ENCODE measurements around the gene MTHFD1L. TPM values are rescaled to one million over a fixed set of nuclear protein-coding genes. Genes with fewer than 3 reads are reported as not detected.

MTHFD1L gene
- polyA plus RNA-seq, 2 of the 4 experiments (the other 2 are of a cell fraction) = 27.2 to 63.2 TPM

DNA sequence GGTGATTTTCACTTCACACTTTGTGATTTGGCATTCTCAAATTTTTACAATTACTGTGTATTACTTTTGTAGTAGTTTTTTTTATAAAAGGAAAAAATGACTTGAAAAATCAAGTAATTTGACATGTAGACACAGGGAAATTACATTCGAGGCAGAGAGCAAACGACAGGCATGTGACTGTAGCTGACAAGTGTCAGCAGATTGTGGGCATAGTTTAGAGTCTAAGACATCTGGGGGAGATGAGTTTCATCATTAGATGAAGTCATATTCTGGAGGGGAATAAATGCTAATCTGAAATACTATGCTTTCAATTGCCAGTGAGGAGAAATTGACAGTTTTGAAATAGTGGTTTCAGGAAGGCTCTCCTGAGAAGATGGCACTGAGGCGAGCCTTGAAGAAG, 126.0 kb downstream of the MTHFD1L start:
- CTCF ChIA-PET = no interaction called here
- WGBS (ENCODE audit: missing lambda C conversion rate) = 67% methylated on average over 3 of the region's 3 CpGs
- peaks cover 22% of the 10 kb centered on the region for H3K4me1 ChIP-seq

DNA sequence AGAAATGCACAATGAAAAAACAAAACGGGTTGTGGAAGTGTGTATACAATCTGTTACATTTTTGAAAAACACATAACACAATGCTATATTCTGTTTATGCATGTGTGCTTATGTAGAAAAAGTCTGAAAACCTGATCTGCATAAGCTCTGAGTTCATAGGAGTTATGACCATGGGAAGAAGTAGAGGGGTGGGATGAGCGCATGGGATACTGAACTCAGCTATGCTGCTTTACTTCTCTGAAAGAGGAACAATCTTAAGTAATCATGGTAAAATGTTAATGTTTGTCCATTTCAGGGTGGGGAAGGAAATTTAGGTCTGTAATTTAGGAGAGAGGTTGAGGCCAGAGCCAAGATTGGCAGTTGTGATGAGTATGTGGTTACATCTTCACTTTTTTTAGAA, 126.8 kb downstream of the MTHFD1L start:
- Histone ChIP-seq H3K4me3 (no peak overlapping the region), H3K4me2 (no peak overlapping the region), H3K4me1 (peaks cover 15% of the 10 kb centered on the region), H3K9me3 (no peaks in the 10 kb centered on the region), H3K27ac (no peak overlapping the region)
- FAIRE-seq = no peak
- 93% methylated on average over 2 of the region's 2 CpGs for WGBS (ENCODE audit: missing lambda C conversion rate)
- no peak for ATAC-seq
- ChIA-PET POLR2A (interaction anchor here (0.6 kb wide), 1 partner anchor 262 kb away, joined by 3 read pairs; no protein-coding TSS in a partner anchor), CTCF (no interaction called here)
- TF ChIP-seq CBX8 (IDR thresholded peaks at IDR 0.05) (no peak), ZFP36 (IDR thresholded peaks at IDR 0.05; ENCODE audit: borderline replicate concordance, partially characterized antibody) (no peak), BHLHE40 (IDR thresholded peaks at IDR 0.05; ENCODE audit: low read depth, low read length) (no peak), JUNB (IDR thresholded peaks at IDR 0.05) (no peak), NPAS2 (CRISPR knock-in tag; IDR thresholded peaks at IDR 0.05; ENCODE audit: borderline replicate concordance) (no peak), GATA3 (IDR thresholded peaks at IDR 0.05; ENCODE audit: borderline replicate concordance) (no peak), CHD2 (IDR thresholded peaks at IDR 0.05; ENCODE audit: low read length, partially characterized antibody) (no peak), KDM1A (IDR thresholded peaks at IDR 0.05; ENCODE audit: low read depth) (no peak), TP53 (CRISPR knock-in tag; IDR thresholded peaks at IDR 0.05) (no peak), FOSB (CRISPR knock-in tag; IDR thresholded peaks at IDR 0.05) (no peak), SREBF2 (IDR thresholded peaks at IDR 0.05) (no peak)
- TF ChIP-seq, protein P1, sequence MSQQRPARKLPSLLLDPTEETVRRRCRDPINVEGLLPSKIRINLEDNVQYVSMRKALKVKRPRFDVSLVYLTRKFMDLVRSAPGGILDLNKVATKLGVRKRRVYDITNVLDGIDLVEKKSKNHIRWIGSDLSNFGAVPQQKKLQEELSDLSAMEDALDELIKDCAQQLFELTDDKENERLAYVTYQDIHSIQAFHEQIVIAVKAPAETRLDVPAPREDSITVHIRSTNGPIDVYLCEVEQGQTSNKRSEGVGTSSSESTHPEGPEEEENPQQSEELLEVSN (IDR thresholded peaks at IDR 0.05; ENCODE audit: borderline replicate concordance, low read depth) = no peak
- TF ChIP-seq, protein P2, sequence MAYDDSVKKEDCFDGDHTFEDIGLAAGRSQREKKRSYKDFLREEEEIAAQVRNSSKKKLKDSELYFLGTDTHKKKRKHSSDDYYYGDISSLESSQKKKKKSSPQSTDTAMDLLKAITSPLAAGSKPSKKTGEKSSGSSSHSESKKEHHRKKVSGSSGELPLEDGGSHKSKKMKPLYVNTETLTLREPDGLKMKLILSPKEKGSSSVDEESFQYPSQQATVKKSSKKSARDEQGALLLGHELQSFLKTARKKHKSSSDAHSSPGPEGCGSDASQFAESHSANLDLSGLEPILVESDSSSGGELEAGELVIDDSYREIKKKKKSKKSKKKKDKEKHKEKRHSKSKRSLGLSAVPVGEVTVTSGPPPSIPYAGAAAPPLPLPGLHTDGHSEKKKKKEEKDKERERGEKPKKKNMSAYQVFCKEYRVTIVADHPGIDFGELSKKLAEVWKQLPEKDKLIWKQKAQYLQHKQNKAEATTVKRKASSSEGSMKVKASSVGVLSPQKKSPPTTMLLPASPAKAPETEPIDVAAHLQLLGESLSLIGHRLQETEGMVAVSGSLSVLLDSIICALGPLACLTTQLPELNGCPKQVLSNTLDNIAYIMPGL (CRISPR knock-in tag; IDR thresholded peaks at IDR 0.05; ENCODE audit: borderline replicate concordance) = no peak
- TF ChIP-seq, protein P3, sequence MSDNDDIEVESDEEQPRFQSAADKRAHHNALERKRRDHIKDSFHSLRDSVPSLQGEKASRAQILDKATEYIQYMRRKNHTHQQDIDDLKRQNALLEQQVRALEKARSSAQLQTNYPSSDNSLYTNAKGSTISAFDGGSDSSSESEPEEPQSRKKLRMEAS (IDR thresholded peaks at IDR 0.05) = no peak
- DNase-seq (ENCODE audit: low read depth in 1 of 2, low spot score in 1 of 2) = no peak

More for the DNA sequence above, 126.0 kb downstream of the MTHFD1L start:
- DNase-seq (ENCODE audit: low read depth in 1 of 2, low spot score in 1 of 2) = no peak
- no peak for TF ChIP-seq KDM1A (IDR thresholded peaks at IDR 0.05; ENCODE audit: low read depth)
- no peak for TF ChIP-seq SREBF2 (IDR thresholded peaks at IDR 0.05)
- no peak for TF ChIP-seq HOXB13 (CRISPR knock-in tag; IDR thresholded peaks at IDR 0.05; ENCODE audit: low read depth)
- no peak for TF ChIP-seq ZC3H11A (IDR thresholded peaks at IDR 0.05)
- no peak for TF ChIP-seq CHD4 (IDR thresholded peaks at IDR 0.05; ENCODE audit: borderline replicate concordance)
- no peak for TF ChIP-seq KDM5A (IDR thresholded peaks at IDR 0.05)
- TF ChIP-seq RARB (CRISPR knock-in tag; IDR thresholded peaks at IDR 0.05) = no peak
- TF ChIP-seq ZFP36 (IDR thresholded peaks at IDR 0.05; ENCODE audit: borderline replicate concordance, partially characterized antibody) = no peak
- no peak for TF ChIP-seq POLR2AphosphoS2 (conservative IDR thresholded peaks at IDR 0.05; ENCODE audit: low read length)
- TF ChIP-seq HES2 (IDR thresholded peaks at IDR 0.05) = no peak
- TF ChIP-seq CBX2 (IDR thresholded peaks at IDR 0.05; ENCODE audit: borderline replicate concordance, low read depth) = no peak
- TF ChIP-seq FOSL2 (IDR thresholded peaks at IDR 0.05) = no peak
- no peak for TF ChIP-seq FOSL2 (CRISPR knock-in tag; IDR thresholded peaks at IDR 0.05)
- no peak for TF ChIP-seq RAD21 (conservative IDR thresholded peaks at IDR 0.05 in 1 of 2, IDR thresholded peaks at IDR 0.05 in 1 of 2)
- no peak for TF ChIP-seq TFCP2L1 (CRISPR knock-in tag; IDR thresholded peaks at IDR 0.05)
- no peak for TF ChIP-seq CEBPB (IDR thresholded peaks at IDR 0.05)
- TF ChIP-seq CBX8 (IDR thresholded peaks at IDR 0.05) = no peak
- H3K27ac ChIP-seq = no peak overlapping the region
- no peak overlapping the region for H3K4me3 ChIP-seq
- no peak overlapping the region for H3K4me2 ChIP-seq
- no peak for FAIRE-seq
- ATAC-seq = no peak
- POLR2A ChIA-PET = no interaction called here
- H3K9me3 ChIP-seq = no peaks in the 10 kb centered on the region
